Retinal pigment epithelial cell (primary cell): ENCODE results near the gene IFRD1.

Experiments
- DNase-seq: peaks from one replicate; pipeline ENCODE4 v3.0.0-alpha.2; 2010; ENCODE audit warnings: low read depth
- H3K4me3 ChIP-seq: 2 replicates; pipeline ENCODE4 v1.5.1; 2011; ENCODE audit warnings: mild to moderate bottlenecking, low read length, control low read depth, moderate library complexity
- CTCF ChIP-seq: conservative IDR thresholded peaks from 2 replicates; pipeline ENCODE4 v1.5.1; 2011; ENCODE audit warnings: low read depth, low read length, control low read depth, inconsistent platforms

The IFRD1 gene

GRCh38 chr7:112414855-112415490 is 35.3 kb upstream of the IFRD1 start:
- TF ChIP-seq CTCF: peak; percentile 68
- DNase-seq: no peak
- H3K4me3 ChIP-seq: no peak overlapping the region

- DNase-seq: no peak
- H3K4me3 ChIP-seq: no peak overlapping the region
Observed at GRCh38 chr7:112416127-112416526, 34.1 kb upstream of the IFRD1 start.

GRCh38 chr7:112419543-112420130 is 30.6 kb upstream of the IFRD1 start:
- no peak overlapping the region for H3K4me3 ChIP-seq

More at GRCh38 chr7:112416127-112416526, 34.1 kb upstream of the IFRD1 start:
- TF ChIP-seq CTCF: no peak

GRCh38 chr7:112420236-112420861 is 29.9 kb upstream of the IFRD1 start:
- no peak for DNase-seq
- H3K4me3 ChIP-seq: no peak overlapping the region
- TF ChIP-seq CTCF: no peak

More at GRCh38 chr7:112419543-112420130, 30.6 kb upstream of the IFRD1 start:
- TF ChIP-seq CTCF: no peak
- no peak for DNase-seq

GRCh38 chr7:112421666-112422486 is 28.4 kb upstream of the IFRD1 start:
- DNase-seq: no peak
- no peak overlapping the region for H3K4me3 ChIP-seq
- TF ChIP-seq CTCF: no peak

- DNase-seq: peak; percentile 74
- H3K4me3 ChIP-seq: no peak overlapping the region
- no peak for TF ChIP-seq CTCF
Observed at GRCh38 chr7:112422842-112423496, 27.3 kb upstream of the IFRD1 start.
